T follicular helper cell (primary cell): Measurements from ENCODE around the gene CFAP61.
"Not testable (repeated sequence)": the region's sequence is repeated elsewhere in the genome, so short reads cannot be mapped to it uniquely, and the experiment has no call there.

Source experiments
- DNase-seq: peaks from one replicate; pipeline ENCODE4 v3.0.0-alpha.2; 2020; ENCODE audit warnings: low read depth

CFAP61 gene

GRCh38 chr20:20209684-20210083 is 157.4 kb downstream of the CFAP61 start:
- DNase-seq = no peak

- no peak for DNase-seq
Observed at GRCh38 chr20:20210327-20210726, 158.0 kb downstream of the CFAP61 start.

GRCh38 chr20:20210943-20211273 is 158.6 kb downstream of the CFAP61 start:
- DNase-seq = no peak

- DNase-seq = no peak
Observed at GRCh38 chr20:20211274-20211987, 159.1 kb downstream of the CFAP61 start.

- DNase-seq = no peak
Observed at GRCh38 chr20:20211988-20212518, 159.7 kb downstream of the CFAP61 start.

GRCh38 chr20:20212675-20213096 is 160.4 kb downstream of the CFAP61 start:
- no peak for DNase-seq

GRCh38 chr20:20213526-20214121 is 161.3 kb downstream of the CFAP61 start:
- no peak for DNase-seq

GRCh38 chr20:20214757-20215275 is 162.5 kb downstream of the CFAP61 start:
- DNase-seq = no peak

- no peak for DNase-seq
Observed at GRCh38 chr20:20215976-20216727, 163.8 kb downstream of the CFAP61 start.

GRCh38 chr20:20216941-20217340 is 164.6 kb downstream of the CFAP61 start:
- no peak for DNase-seq

GRCh38 chr20:20217621-20218020 is 165.3 kb downstream of the CFAP61 start:
- DNase-seq = no peak

GRCh38 chr20:20218106-20218505 is 165.8 kb downstream of the CFAP61 start:
- not testable (repeated sequence) for DNase-seq

GRCh38 chr20:20219016-20219415 is 166.7 kb downstream of the CFAP61 start:
- no peak for DNase-seq

- no peak for DNase-seq
Observed at GRCh38 chr20:20220134-20220533, 167.8 kb downstream of the CFAP61 start.

GRCh38 chr20:20223981-20224380 is 171.6 kb downstream of the CFAP61 start:
- no peak for DNase-seq

GRCh38 chr20:20224806-20225205 is 172.5 kb downstream of the CFAP61 start:
- DNase-seq = no peak

- no peak for DNase-seq
Observed at GRCh38 chr20:20225325-20226043, 173.2 kb downstream of the CFAP61 start.

GRCh38 chr20:20226554-20226953 is 174.2 kb downstream of the CFAP61 start:
- no peak for DNase-seq

- no peak for DNase-seq
Observed at GRCh38 chr20:20227013-20227571, 174.8 kb downstream of the CFAP61 start.

- no peak for DNase-seq
Observed at GRCh38 chr20:20228351-20228750, 176.0 kb downstream of the CFAP61 start.

GRCh38 chr20:20229595-20229994 is 177.3 kb downstream of the CFAP61 start:
- no peak for DNase-seq

GRCh38 chr20:20230741-20231140 is 178.4 kb downstream of the CFAP61 start:
- no peak for DNase-seq
